ENCODE measurements around the gene ANO3. TPM values are rescaled to one million over a fixed set of nuclear protein-coding genes. Genes with fewer than 3 reads are reported as not detected.
"Not testable (repeated sequence)": the region's sequence is repeated elsewhere in the genome, so short reads cannot be mapped to it uniquely, and the experiment has no call there.

ANO3 gene
- total and polyA plus RNA-seq, 12 donors: 0.10 to 3.9 (median 0.65) TPM

DNA sequence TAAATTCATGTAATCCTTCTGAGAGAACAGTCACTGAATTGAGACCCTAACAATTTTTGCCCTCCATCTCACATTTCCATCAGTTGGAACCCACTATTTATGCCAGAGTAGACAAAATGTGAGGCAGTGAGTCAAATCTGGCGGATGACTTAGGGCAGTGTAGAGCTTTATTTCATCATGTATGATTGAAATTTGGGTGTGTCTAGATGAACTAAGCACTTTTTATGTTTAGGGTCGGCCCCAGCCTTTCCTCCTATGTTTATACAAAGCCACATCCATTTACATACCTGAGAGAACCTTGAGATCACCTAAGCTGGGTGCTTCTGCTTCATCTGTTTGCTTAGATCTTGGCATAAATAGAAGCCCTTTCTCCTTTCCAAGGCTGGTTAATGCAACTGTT lies 255.1 kb downstream of the ANO3 start:
- DNase-seq: no peak
- Histone ChIP-seq H3K4me1 (replicated peaks in 1 of 2) (no peaks in the 10 kb centered on the region), H3K27ac (no peak overlapping the region), H3K36me3 (replicated peaks in 1 of 2) (no peaks in the 10 kb centered on the region), H3K9me3 (replicated peaks in 1 of 3) (no peaks in the 10 kb centered on the region), H3K27me3 (no peaks in the 10 kb centered on the region), H3K4me3 (no peak overlapping the region)
- TF ChIP-seq CTCF (IDR thresholded peaks at IDR 0.05) (no peak), POLR2A (IDR thresholded peaks at IDR 0.05) (no peak)
- 49 to 75% (median 67%) methylated on average over 2 of the region's 2 CpGs for WGBS, 4 donors
- intact Hi-C loops (cut with DNase I): no loop called here

DNA sequence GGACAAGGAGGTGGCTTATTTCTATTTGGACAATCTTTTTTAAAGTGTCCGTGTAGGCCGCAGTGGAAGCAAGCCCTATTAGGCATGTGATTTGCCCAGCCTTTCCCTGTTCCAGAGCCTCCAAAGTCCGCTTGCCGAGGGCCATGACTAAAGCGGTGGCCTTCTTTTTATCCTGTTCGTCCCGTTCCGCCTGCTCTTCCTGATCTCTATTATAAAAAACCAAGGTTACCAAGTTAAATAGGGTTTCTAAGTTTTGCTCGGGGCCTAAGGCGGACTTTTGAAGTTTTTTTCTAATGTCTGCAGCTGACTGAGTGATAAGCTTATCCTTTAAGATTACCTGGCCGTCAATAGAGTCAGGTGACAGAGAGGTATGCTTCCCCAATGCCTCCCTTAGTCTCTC lies 261.8 kb downstream of the ANO3 start:
- WGBS, 4 donors: 52 to 84% (median 71%) methylated on average over 11 of the region's 11 CpGs

GRCh38 chr11:26595207-26595865 lies 263.4 kb downstream of the ANO3 start:
- H3K9me3 ChIP-seq (replicated peaks in 1 of 3); H3K27me3 ChIP-seq; H3K4me3 ChIP-seq; H3K36me3 ChIP-seq (replicated peaks in 1 of 2); H3K27ac ChIP-seq; DNase-seq; intact Hi-C loops (cut with DNase I); H3K4me1 ChIP-seq (replicated peaks in 1 of 2): not testable (repeated sequence)
- WGBS, 4 donors: 52 to 62% (median 57%) methylated on average over 7 of the region's 7 CpGs

More for the DNA sequence above, 261.8 kb downstream of the ANO3 start:
- DNase-seq: no peak
- no peak overlapping the region for H3K4me3 ChIP-seq
- H3K9me3 ChIP-seq (replicated peaks in 1 of 3): no peaks in the 10 kb centered on the region
- TF ChIP-seq POLR2A (IDR thresholded peaks at IDR 0.05) (no peak), CTCF (IDR thresholded peaks at IDR 0.05) (no peak)
- no peaks in the 10 kb centered on the region for H3K27me3 ChIP-seq
- H3K36me3 ChIP-seq (replicated peaks in 1 of 2): no peaks in the 10 kb centered on the region
- H3K27ac ChIP-seq: no peak overlapping the region
- no peaks in the 10 kb centered on the region for H3K4me1 ChIP-seq (replicated peaks in 1 of 2)
- intact Hi-C loops (cut with DNase I): no loop called here

- H3K27ac ChIP-seq; H3K27me3 ChIP-seq; DNase-seq; intact Hi-C loops (cut with DNase I); H3K4me3 ChIP-seq; H3K9me3 ChIP-seq (replicated peaks in 1 of 3); H3K4me1 ChIP-seq (replicated peaks in 1 of 2); H3K36me3 ChIP-seq (replicated peaks in 1 of 2): not testable (repeated sequence)
- WGBS, 4 donors: 83 to 92% (median 87%) methylated on average over 12 to 20 of the region's 20 CpGs
Measured at GRCh38 chr11:26597049-26597689, 265.2 kb downstream of the ANO3 start.

- WGBS, 4 donors: 66 to 75% (median 69%) methylated on average over 2 of the region's 2 CpGs
Measured at GRCh38 chr11:26597899-26598298, 266.0 kb downstream of the ANO3 start.

More at GRCh38 chr11:26597899-26598298, 266.0 kb downstream of the ANO3 start:
- no peak for DNase-seq
- Histone ChIP-seq H3K27ac (no peak overlapping the region), H3K27me3 (no peaks in the 10 kb centered on the region), H3K4me1 (replicated peaks in 1 of 2) (no peaks in the 10 kb centered on the region), H3K36me3 (replicated peaks in 1 of 2) (no peaks in the 10 kb centered on the region), H3K4me3 (no peak overlapping the region), H3K9me3 (replicated peaks in 1 of 3) (no peaks in the 10 kb centered on the region)
- TF ChIP-seq POLR2A (IDR thresholded peaks at IDR 0.05) (no peak), CTCF (IDR thresholded peaks at IDR 0.05) (no peak)
- intact Hi-C loops (cut with DNase I): no loop called here
